Measurements from ENCODE around the gene IL25. TPM values are rescaled to one million over a fixed set of nuclear protein-coding genes. Genes with fewer than 3 reads are reported as not detected.
A peak's percentile ranks its signal among the peaks of the same experiment; 100 is the strongest.
"Not testable (repeated sequence)": the region's sequence is repeated elsewhere in the genome, so short reads cannot be mapped to it uniquely, and the experiment has no call there.

Gene IL25
- total and polyA plus RNA-seq, 4 experiments from 2014 or later = not detected

- H3K4me3 ChIP-seq (ENCODE audit: low read length in 2 of 2) = no peak overlapping the region
- no peaks in the 10 kb centered on the region for H3K36me3 ChIP-seq (ENCODE audit: insufficient read depth, low read length)
- Mint-ChIP-seq H3K27me3 (peaks cover 2 to 18% of the 10 kb centered on the region in 2 donors), H3K36me3 (no peaks in the 10 kb centered on the region), H3K4me1 (no peaks in the 10 kb centered on the region), H3K4me3 (no peak overlapping the region), H3K27ac (no peak overlapping the region), H3K9me3 (no peaks in the 10 kb centered on the region)
- no peaks in the 10 kb centered on the region for H3K9me3 ChIP-seq (ENCODE audit: control insufficient read depth in 1 of 2, low read length in 2 of 2)
- ChIA-PET CTCF (ENCODE audit: partially characterized antibody) (interaction anchor here (1.3 kb wide), 1 partner anchor 10 kb away, joined by 8 read pairs; no protein-coding TSS in a partner anchor), POLR2A (ENCODE audit: partially characterized antibody) (no interaction called here)
- H3K27me3 ChIP-seq (ENCODE audit: insufficient read depth, low read length) = no peaks in the 10 kb centered on the region
- H3K27ac ChIP-seq (ENCODE audit: low read depth, low read length) = no peak overlapping the region
- intact Hi-C loops (cut with micrococcal nuclease) = no loop called here
- no peaks in the 10 kb centered on the region for H3K4me1 ChIP-seq (ENCODE audit: insufficient read depth, low read length)
- DNase-seq = no peak
Observed at GRCh38 chr14:23389396-23389795, 16.8 kb downstream of the IL25 start.

DNA sequence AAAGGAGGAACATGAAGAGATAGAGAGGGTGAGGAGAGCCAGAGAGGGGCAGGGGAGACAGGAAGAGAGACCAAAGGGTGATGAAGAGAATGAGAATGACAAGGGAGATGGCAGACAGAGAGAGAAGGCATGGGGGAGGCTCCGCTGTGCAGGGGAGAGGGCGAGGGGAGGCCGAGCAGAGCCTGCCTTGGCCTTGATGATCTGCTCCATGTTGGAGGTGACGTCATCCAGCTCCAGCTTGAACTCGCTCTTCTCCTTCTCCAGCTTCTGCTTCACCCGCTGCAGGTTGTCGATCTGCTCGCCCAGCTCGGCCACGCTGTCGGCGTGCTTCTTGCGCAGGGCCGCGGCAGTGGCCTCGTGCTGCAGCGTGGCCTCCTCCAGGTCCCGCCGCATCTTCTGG, 17.3 kb downstream of the IL25 start:
- H3K4me1 ChIP-seq (ENCODE audit: insufficient read depth, low read length); DNase-seq; H3K36me3 ChIP-seq (ENCODE audit: insufficient read depth, low read length); H3K4me1 Mint-ChIP-seq; intact Hi-C loops (cut with micrococcal nuclease); H3K27ac Mint-ChIP-seq; H3K9me3 ChIP-seq (ENCODE audit: control insufficient read depth in 1 of 2, low read length in 2 of 2); H3K4me3 ChIP-seq (ENCODE audit: low read length in 2 of 2); H3K27ac ChIP-seq (ENCODE audit: low read depth, low read length); H3K4me3 Mint-ChIP-seq; CTCF ChIA-PET (ENCODE audit: partially characterized antibody); H3K36me3 Mint-ChIP-seq; H3K27me3 ChIP-seq (ENCODE audit: insufficient read depth, low read length); H3K9me3 Mint-ChIP-seq; POLR2A ChIA-PET (ENCODE audit: partially characterized antibody): not testable (repeated sequence)
- H3K27me3 Mint-ChIP-seq = peaks cover 2 to 15% of the 10 kb centered on the region in 2 donors

DNA sequence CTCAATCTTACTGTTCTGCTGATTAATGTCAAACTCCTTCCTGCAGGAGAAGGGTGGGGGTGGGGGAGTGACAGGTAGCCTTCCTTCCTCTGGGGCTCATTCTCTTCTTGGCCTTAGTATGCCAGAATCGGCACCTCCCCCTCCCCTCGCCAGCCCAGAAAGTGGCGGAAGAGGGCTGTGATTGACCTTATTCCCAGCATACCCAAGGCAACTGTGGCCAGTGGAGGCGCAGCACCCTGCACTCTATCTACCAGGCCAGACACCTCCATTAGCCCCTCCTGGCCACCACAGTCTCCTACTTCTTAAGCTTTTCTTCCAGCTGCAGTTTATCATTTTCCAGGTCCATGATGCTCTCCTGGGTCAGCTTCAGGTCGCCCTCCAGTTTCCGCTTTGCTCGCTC, 20.0 kb downstream of the IL25 start:
- Mint-ChIP-seq H3K9me3 (no peaks in the 10 kb centered on the region), H3K36me3 (no peaks in the 10 kb centered on the region), H3K27me3 (peaks cover 0 to 12% of the 10 kb centered on the region in 2 donors), H3K27ac (peak overlapping the region in 1 of 7 donors; percentile 44), H3K4me1 (no peaks in the 10 kb centered on the region), H3K4me3 (no peak overlapping the region)
- ChIA-PET POLR2A (ENCODE audit: partially characterized antibody) (no interaction called here), CTCF (ENCODE audit: partially characterized antibody) (interaction anchor here (2.8 kb wide), 1 partner anchor 12 kb away, joined by 11 read pairs; no protein-coding TSS in a partner anchor)
- Histone ChIP-seq H3K9me3 (ENCODE audit: control insufficient read depth in 1 of 2, low read length in 2 of 2) (no peaks in the 10 kb centered on the region), H3K4me1 (ENCODE audit: insufficient read depth, low read length) (no peaks in the 10 kb centered on the region), H3K36me3 (ENCODE audit: insufficient read depth, low read length) (no peaks in the 10 kb centered on the region), H3K27me3 (ENCODE audit: insufficient read depth, low read length) (no peaks in the 10 kb centered on the region), H3K4me3 (ENCODE audit: low read length in 2 of 2) (no peak overlapping the region), H3K27ac (ENCODE audit: low read depth, low read length) (no peak overlapping the region)
- intact Hi-C loops (cut with micrococcal nuclease) = no loop called here
- no peak for DNase-seq

GRCh38 chr14:23396126-23396525, 23.5 kb downstream of the IL25 start:
- no peaks in the 10 kb centered on the region for H3K36me3 ChIP-seq (ENCODE audit: insufficient read depth, low read length)
- no peaks in the 10 kb centered on the region for H3K4me1 ChIP-seq (ENCODE audit: insufficient read depth, low read length)
- Mint-ChIP-seq H3K4me1 (no peaks in the 10 kb centered on the region), H3K4me3 (peak overlapping the region in 1 of 8 donors; percentile 49), H3K27me3 (peaks cover 2 to 9% of the 10 kb centered on the region in 2 donors), H3K27ac (no peak overlapping the region), H3K36me3 (no peaks in the 10 kb centered on the region), H3K9me3 (no peaks in the 10 kb centered on the region)
- POLR2A ChIA-PET (ENCODE audit: partially characterized antibody) = no interaction called here
- no peak overlapping the region for H3K27ac ChIP-seq (ENCODE audit: low read depth, low read length)
- H3K4me3 ChIP-seq (ENCODE audit: low read length in 2 of 2) = no peak overlapping the region
- no peaks in the 10 kb centered on the region for H3K9me3 ChIP-seq (ENCODE audit: control insufficient read depth in 1 of 2, low read length in 2 of 2)
- intact Hi-C loops (cut with micrococcal nuclease) = no loop called here
- H3K27me3 ChIP-seq (ENCODE audit: insufficient read depth, low read length) = no peaks in the 10 kb centered on the region
- CTCF ChIA-PET (ENCODE audit: partially characterized antibody) = no interaction called here
- no peak for DNase-seq

GRCh38 chr14:23396781-23397407, 24.3 kb downstream of the IL25 start:
- Mint-ChIP-seq H3K27ac (no peak overlapping the region), H3K4me3 (no peak overlapping the region), H3K9me3 (no peaks in the 10 kb centered on the region), H3K4me1 (no peaks in the 10 kb centered on the region), H3K27me3 (peaks cover 2 to 10% of the 10 kb centered on the region in 2 donors), H3K36me3 (no peaks in the 10 kb centered on the region)
- no peaks in the 10 kb centered on the region for H3K36me3 ChIP-seq (ENCODE audit: insufficient read depth, low read length)
- ChIA-PET POLR2A (ENCODE audit: partially characterized antibody) (no interaction called here), CTCF (ENCODE audit: partially characterized antibody) (no interaction called here)
- intact Hi-C loops (cut with micrococcal nuclease) = no loop called here
- H3K27ac ChIP-seq (ENCODE audit: low read depth, low read length) = no peak overlapping the region
- H3K4me3 ChIP-seq (ENCODE audit: low read length in 2 of 2) = no peak overlapping the region
- no peaks in the 10 kb centered on the region for H3K4me1 ChIP-seq (ENCODE audit: insufficient read depth, low read length)
- no peaks in the 10 kb centered on the region for H3K27me3 ChIP-seq (ENCODE audit: insufficient read depth, low read length)
- no peak for DNase-seq
- no peaks in the 10 kb centered on the region for H3K9me3 ChIP-seq (ENCODE audit: control insufficient read depth in 1 of 2, low read length in 2 of 2)

GRCh38 chr14:23398348-23398747, 25.7 kb downstream of the IL25 start:
- H3K4me3 ChIP-seq (ENCODE audit: low read length in 2 of 2) = no peak overlapping the region
- no peaks in the 10 kb centered on the region for H3K27me3 ChIP-seq (ENCODE audit: insufficient read depth, low read length)
- H3K4me1 Mint-ChIP-seq = no peaks in the 10 kb centered on the region
- H3K4me3 Mint-ChIP-seq = no peak overlapping the region
- no peaks in the 10 kb centered on the region for H3K36me3 ChIP-seq (ENCODE audit: insufficient read depth, low read length)
- intact Hi-C loops (cut with micrococcal nuclease) = no loop called here
- no peaks in the 10 kb centered on the region for H3K9me3 Mint-ChIP-seq
- ChIA-PET POLR2A (ENCODE audit: partially characterized antibody) (no interaction called here), CTCF (ENCODE audit: partially characterized antibody) (no interaction called here)
- no peaks in the 10 kb centered on the region for H3K4me1 ChIP-seq (ENCODE audit: insufficient read depth, low read length)
- no peaks in the 10 kb centered on the region for H3K36me3 Mint-ChIP-seq
- no peak overlapping the region for H3K27ac Mint-ChIP-seq
- DNase-seq = no peak
- peaks cover 2 to 9% of the 10 kb centered on the region in 2 donors for H3K27me3 Mint-ChIP-seq
- H3K9me3 ChIP-seq (ENCODE audit: control insufficient read depth in 1 of 2, low read length in 2 of 2) = no peaks in the 10 kb centered on the region
- no peak overlapping the region for H3K27ac ChIP-seq (ENCODE audit: low read depth, low read length)

DNA sequence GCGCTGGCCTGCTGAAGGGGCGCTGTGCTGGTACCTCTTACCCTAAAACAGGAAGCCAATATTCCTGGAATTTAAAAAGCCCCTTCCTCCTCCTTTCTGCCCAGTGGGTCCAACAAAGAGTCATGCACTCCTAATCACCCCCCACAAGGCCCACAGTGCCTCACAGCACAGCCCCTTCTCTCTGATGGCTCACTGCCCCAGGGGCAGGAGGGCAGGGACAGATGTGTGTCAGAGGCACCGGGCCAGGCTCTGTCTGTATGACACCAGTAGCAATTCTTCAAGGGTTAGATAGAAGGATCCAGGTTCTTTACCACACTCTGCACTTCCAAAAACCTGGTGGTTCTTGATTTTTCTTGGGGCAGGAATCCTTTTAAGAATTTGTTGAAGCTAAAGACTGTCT, 26.5 kb downstream of the IL25 start:
- intact Hi-C loops (cut with micrococcal nuclease) = no loop called here
- no peaks in the 10 kb centered on the region for H3K9me3 Mint-ChIP-seq
- Histone ChIP-seq H3K4me3 (ENCODE audit: low read length in 2 of 2) (no peak overlapping the region), H3K9me3 (ENCODE audit: control insufficient read depth in 1 of 2, low read length in 2 of 2) (no peaks in the 10 kb centered on the region), H3K27ac (ENCODE audit: low read depth, low read length) (no peak overlapping the region), H3K36me3 (ENCODE audit: insufficient read depth, low read length) (no peaks in the 10 kb centered on the region), H3K4me1 (ENCODE audit: insufficient read depth, low read length) (no peaks in the 10 kb centered on the region), H3K27me3 (ENCODE audit: insufficient read depth, low read length) (no peaks in the 10 kb centered on the region)
- no peak overlapping the region for H3K27ac Mint-ChIP-seq
- peaks cover 2 to 12% of the 10 kb centered on the region in 2 donors for H3K27me3 Mint-ChIP-seq
- no peaks in the 10 kb centered on the region for H3K36me3 Mint-ChIP-seq
- DNase-seq = no peak
- no peaks in the 10 kb centered on the region for H3K4me1 Mint-ChIP-seq
- ChIA-PET CTCF (ENCODE audit: partially characterized antibody) (no interaction called here), POLR2A (ENCODE audit: partially characterized antibody) (no interaction called here)
- H3K4me3 Mint-ChIP-seq = no peak overlapping the region

DNA sequence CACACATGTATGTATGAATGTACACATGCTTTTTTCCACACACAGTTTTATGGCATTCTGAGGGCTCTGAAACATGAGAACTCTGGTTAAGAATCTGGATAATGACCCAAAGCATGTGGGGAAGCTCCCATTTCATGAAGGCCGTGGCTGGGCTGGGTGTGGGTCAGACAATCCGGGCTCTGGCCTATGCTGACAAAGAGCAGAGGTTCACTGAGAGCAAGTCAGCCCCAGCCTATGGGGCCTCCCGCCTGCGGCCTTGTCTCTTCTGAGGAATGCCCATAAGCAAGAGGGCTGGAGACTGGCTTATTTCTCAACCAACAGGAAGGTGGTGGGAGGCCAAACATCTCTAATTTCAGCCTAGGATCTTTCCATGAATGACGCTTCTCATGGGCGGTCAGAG, 27.0 kb downstream of the IL25 start:
- DNase-seq = no peak
- CTCF ChIA-PET (ENCODE audit: partially characterized antibody) = no interaction called here
- no peaks in the 10 kb centered on the region for H3K36me3 Mint-ChIP-seq

More for the DNA sequence above, 27.0 kb downstream of the IL25 start:
- no peaks in the 10 kb centered on the region for H3K9me3 Mint-ChIP-seq
- Histone ChIP-seq H3K4me1 (ENCODE audit: insufficient read depth, low read length) (no peaks in the 10 kb centered on the region), H3K4me3 (ENCODE audit: low read length in 2 of 2) (no peak overlapping the region), H3K27me3 (ENCODE audit: insufficient read depth, low read length) (no peaks in the 10 kb centered on the region), H3K27ac (ENCODE audit: low read depth, low read length) (no peak overlapping the region), H3K9me3 (ENCODE audit: control insufficient read depth in 1 of 2, low read length in 2 of 2) (no peaks in the 10 kb centered on the region), H3K36me3 (ENCODE audit: insufficient read depth, low read length) (no peaks in the 10 kb centered on the region)
- H3K27ac Mint-ChIP-seq = no peak overlapping the region
- POLR2A ChIA-PET (ENCODE audit: partially characterized antibody) = no interaction called here
- no peaks in the 10 kb centered on the region for H3K4me1 Mint-ChIP-seq
- no peak overlapping the region for H3K4me3 Mint-ChIP-seq
- intact Hi-C loops (cut with micrococcal nuclease) = no loop called here
- peaks cover 2 to 12% of the 10 kb centered on the region in 2 donors for H3K27me3 Mint-ChIP-seq
